Stimulated activated CD4-positive, alpha-beta T cell treated with anti-CD3 and anti-CD28 coated beads, Interleukin-1b, Interleukin-23, amount 100 ng/mL, for 24 hours (primary cell): Measurements from ENCODE around the gene SEC22A.

Experiments
- DNase-seq, 4 experiments: peaks; one replicate each; pipeline ENCODE4 v3.0.0-alpha.2; 2020; ENCODE audit warnings: low read depth in 4 of 4, low spot score in 1 of 4

The SEC22A gene

GRCh38 chr3:123262226-123262625 is 60.5 kb downstream of the SEC22A start:
- DNase-seq, result no peak

- no peak for DNase-seq
Observed at GRCh38 chr3:123262868-123263267, 61.1 kb downstream of the SEC22A start.

DNA sequence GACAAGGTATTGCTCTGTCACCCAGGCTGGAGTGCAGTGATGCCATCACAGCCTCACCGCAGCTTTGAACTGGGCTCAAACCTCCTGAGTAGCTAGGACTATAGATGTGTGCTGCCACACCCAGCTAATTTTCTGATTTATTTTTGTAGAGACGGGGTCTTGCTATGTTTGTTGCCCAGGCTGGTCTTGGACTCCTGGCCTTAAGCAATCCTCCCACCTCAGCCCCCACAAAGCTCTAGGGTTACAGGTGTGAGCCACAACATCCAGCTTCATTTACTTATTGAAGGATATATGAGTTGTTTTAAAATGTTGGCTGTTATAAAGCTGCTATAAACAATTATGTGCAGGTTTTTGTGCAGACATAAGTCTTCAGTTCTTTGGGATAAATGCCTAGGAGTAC is 62.2 kb downstream of the SEC22A start:
- no peak for DNase-seq

GRCh38 chr3:123267821-123268220 is 66.1 kb downstream of the SEC22A start:
- DNase-seq, result no peak

DNA sequence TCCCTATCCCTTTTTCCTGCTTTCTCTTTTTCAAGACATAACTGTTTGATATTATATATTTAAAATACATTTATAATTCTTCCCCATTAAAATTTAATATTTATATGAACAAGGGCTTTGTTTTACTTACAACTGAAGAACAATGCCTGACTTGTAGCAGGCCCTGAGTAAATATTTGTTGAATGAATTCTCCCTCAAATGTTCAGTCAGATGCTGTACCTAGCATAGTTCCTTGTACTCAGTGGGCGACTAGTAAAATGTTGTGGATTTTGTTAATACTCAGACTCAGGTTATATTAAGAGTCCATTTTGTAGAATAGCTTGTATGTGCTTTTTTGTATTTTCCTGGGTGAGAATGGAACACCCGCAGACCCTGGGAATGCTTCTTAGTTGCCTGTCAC is 69.1 kb downstream of the SEC22A start:
- DNase-seq, result no peak

GRCh38 chr3:123271466-123272159 is 69.9 kb downstream of the SEC22A start:
- DNase-seq, result no peak

GRCh38 chr3:123272547-123272946 is 70.8 kb downstream of the SEC22A start:
- no peak for DNase-seq

- no peak for DNase-seq
Observed at GRCh38 chr3:123275691-123276090, 73.9 kb downstream of the SEC22A start.

GRCh38 chr3:123276346-123277006 is 74.7 kb downstream of the SEC22A start:
- no peak for DNase-seq

- DNase-seq, result no peak
Observed at GRCh38 chr3:123277106-123277505, 75.4 kb downstream of the SEC22A start.

- DNase-seq, result no peak
Observed at GRCh38 chr3:123278446-123278845, 76.7 kb downstream of the SEC22A start.

- no peak for DNase-seq
Observed at GRCh38 chr3:123279121-123279520, 77.4 kb downstream of the SEC22A start.

- DNase-seq, result no peak
Observed at GRCh38 chr3:123281406-123281805, 79.7 kb downstream of the SEC22A start.

DNA sequence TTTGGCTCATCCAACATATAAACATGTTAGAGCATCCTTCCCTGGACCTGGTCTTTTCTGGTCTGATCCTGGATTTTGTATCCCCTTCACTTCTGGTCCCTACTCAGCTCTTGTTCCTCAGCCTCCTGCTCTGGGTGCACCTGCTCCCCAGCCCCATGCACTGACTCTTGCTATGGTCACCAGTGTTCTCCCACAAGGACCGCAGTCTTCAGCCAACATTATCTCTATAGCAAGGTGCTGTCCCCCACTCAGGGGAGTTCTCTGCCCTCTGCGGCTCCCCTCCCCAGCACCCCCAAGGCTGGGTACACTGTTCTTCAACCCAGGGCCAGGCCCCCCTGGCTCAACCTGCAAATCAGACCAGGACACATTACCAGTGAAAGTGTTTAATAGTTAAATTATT is 80.2 kb downstream of the SEC22A start:
- no peak for DNase-seq

- DNase-seq, result no peak
Observed at GRCh38 chr3:123282461-123282860, 80.7 kb downstream of the SEC22A start.

DNA sequence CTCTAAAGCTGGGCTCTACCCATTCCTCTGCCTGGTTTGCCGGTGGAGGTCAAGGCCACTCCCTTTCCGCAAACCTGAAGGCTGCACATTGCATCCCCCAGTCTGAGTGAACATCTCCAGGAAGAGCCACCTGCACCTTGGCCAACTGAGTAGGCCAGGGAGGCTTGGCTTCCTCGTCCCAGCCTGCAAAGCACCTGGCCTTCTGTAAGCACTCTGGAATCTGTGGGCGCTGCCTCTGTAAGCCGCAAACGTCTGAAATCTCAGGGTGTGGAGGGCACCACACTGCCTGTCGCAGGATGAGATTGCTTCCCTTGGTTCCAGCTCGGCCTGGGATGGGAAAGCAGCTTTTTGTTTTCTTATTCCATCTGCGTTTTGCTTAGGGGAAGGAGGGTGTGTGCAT is 81.3 kb downstream of the SEC22A start:
- DNase-seq, result no peak

- no peak for DNase-seq
Observed at GRCh38 chr3:123283657-123284398, 82.1 kb downstream of the SEC22A start.

- no peak for DNase-seq
Observed at GRCh38 chr3:123284399-123285010, 82.8 kb downstream of the SEC22A start.

GRCh38 chr3:123285066-123285465 is 83.3 kb downstream of the SEC22A start:
- no peak for DNase-seq

DNA sequence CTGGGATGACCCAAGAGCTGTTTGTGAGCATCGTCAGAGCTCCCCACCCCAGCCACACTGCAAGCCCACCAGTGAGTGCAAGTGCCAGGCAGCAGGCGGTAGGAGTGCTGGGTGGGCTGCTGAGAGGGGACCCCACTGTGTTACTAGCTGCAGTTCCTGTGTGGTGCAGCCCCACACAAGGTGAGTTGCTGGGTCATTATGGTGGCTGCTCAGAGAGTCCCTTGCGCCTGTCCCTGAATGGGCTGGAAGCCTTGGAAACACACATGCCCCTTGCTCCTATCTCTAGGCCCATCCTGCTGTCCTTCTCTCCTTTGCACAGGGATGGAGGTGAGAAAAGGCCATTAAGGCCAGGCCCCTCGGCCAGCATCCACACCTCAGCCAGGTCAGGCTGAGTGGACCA is 83.7 kb downstream of the SEC22A start:
- DNase-seq, result no peak

DNA sequence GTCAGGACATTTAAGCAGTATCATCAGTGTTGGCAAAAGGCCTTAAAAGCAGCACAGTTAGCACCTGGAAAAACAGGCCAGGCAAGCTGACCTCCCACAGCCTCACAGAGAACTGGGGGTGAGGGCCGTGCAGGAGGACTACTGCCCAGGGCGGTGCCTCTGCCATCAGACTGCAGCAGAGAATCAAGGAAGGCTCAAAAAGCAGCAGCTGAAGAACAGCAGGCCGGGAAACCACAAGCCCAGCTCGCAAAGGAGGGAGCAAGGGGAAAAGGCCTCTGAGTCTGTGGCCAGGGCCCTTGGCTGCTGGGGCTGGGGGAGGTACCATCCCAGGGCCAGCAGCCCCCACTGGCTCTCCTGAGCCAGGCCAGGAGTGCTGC is 84.2 kb downstream of the SEC22A start:
- no peak for DNase-seq
